Endothelial cell (in vitro differentiated cells): ENCODE data around the gene DPYD. TPM values are rescaled to one million over a fixed set of nuclear protein-coding genes. Genes with fewer than 3 reads are reported as not detected.

Experiments
- DNase-seq: peaks from one replicate; pipeline ENCODE4 v3.0.0; 2021; ENCODE audit warnings: low spot score
- H3K27ac Mint-ChIP-seq: one replicate; pipeline ENCODE4 v1.8.0; 2021; ENCODE audit warnings: mixed read lengths, inconsistent platforms; ENCODE audit not compliant: unreplicated experiment
- H3K27me3 Mint-ChIP-seq: one replicate; pipeline ENCODE4 v1.8.0; 2021; ENCODE audit warnings: mild to moderate bottlenecking, moderate library complexity, mixed read lengths, inconsistent platforms; ENCODE audit not compliant: unreplicated experiment
- H3K36me3 Mint-ChIP-seq: one replicate; pipeline ENCODE4 v1.8.0; 2021; ENCODE audit warnings: mild to moderate bottlenecking, low read depth, mixed read lengths, inconsistent platforms; ENCODE audit not compliant: unreplicated experiment
- H3K4me1 Mint-ChIP-seq: one replicate; pipeline ENCODE4 v1.8.0; 2021; ENCODE audit warnings: mild to moderate bottlenecking, mixed read lengths, inconsistent platforms; ENCODE audit not compliant: unreplicated experiment
- H3K4me3 Mint-ChIP-seq: one replicate; pipeline ENCODE4 v1.8.0; 2021; ENCODE audit warnings: mild to moderate bottlenecking, mixed read lengths, inconsistent platforms; ENCODE audit not compliant: unreplicated experiment
- H3K9me3 Mint-ChIP-seq: one replicate; pipeline ENCODE4 v1.8.0; 2021; ENCODE audit warnings: mixed read lengths, inconsistent platforms; ENCODE audit not compliant: unreplicated experiment
- total RNA-seq: library from RNA; stranded (reverse); fragmentation: NEBNext Ultra II Directional; extraction: Animal tissue kit (Norgen Biotek cat#: 25700); gene quantifications from one replicate; pipeline ENCODE4 v1.2.1, GENCODE V29; 2021; ENCODE audit not compliant: unreplicated experiment
- TF ChIP-seq, protein P1 (sequence below): fragments of 200-600 bp; sonication (generic); IDR thresholded peaks from one replicate; pipeline ENCODE4 v1.5.0; 2021; ENCODE audit warnings: antibody characterized with exemption; ENCODE audit not compliant: unreplicated experiment

Gene DPYD
- total RNA-seq, 1 donor from 2014 or later: 3.4 TPM

DNA sequence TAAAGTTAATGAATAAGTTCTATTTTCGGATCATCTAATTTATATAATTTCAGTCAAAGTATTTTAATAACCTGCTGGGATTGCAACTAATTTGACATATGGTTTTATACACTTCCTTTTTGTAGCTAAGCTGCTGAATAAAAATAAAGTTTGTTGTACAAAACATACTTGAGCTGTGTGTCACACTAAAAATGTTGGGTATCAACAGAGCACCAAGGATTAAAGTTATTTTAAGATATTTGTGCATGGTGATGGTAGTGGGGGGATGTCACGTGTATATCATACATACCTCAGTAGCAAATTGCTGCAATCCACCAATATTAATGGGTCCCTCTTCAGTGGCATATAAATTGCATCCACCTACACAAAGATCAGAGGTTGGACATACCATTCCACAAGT, 199.6 kb downstream of the DPYD start:
- no peaks in the 10 kb centered on the region for H3K36me3 Mint-ChIP-seq
- DNase-seq: no peak
- no peaks in the 10 kb centered on the region for H3K9me3 Mint-ChIP-seq
- no peaks in the 10 kb centered on the region for H3K4me1 Mint-ChIP-seq
- TF ChIP-seq, protein P1, sequence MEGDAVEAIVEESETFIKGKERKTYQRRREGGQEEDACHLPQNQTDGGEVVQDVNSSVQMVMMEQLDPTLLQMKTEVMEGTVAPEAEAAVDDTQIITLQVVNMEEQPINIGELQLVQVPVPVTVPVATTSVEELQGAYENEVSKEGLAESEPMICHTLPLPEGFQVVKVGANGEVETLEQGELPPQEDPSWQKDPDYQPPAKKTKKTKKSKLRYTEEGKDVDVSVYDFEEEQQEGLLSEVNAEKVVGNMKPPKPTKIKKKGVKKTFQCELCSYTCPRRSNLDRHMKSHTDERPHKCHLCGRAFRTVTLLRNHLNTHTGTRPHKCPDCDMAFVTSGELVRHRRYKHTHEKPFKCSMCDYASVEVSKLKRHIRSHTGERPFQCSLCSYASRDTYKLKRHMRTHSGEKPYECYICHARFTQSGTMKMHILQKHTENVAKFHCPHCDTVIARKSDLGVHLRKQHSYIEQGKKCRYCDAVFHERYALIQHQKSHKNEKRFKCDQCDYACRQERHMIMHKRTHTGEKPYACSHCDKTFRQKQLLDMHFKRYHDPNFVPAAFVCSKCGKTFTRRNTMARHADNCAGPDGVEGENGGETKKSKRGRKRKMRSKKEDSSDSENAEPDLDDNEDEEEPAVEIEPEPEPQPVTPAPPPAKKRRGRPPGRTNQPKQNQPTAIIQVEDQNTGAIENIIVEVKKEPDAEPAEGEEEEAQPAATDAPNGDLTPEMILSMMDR: no peak
- no peaks in the 10 kb centered on the region for H3K27me3 Mint-ChIP-seq
- H3K27ac Mint-ChIP-seq: no peak overlapping the region
- no peak overlapping the region for H3K4me3 Mint-ChIP-seq

DNA sequence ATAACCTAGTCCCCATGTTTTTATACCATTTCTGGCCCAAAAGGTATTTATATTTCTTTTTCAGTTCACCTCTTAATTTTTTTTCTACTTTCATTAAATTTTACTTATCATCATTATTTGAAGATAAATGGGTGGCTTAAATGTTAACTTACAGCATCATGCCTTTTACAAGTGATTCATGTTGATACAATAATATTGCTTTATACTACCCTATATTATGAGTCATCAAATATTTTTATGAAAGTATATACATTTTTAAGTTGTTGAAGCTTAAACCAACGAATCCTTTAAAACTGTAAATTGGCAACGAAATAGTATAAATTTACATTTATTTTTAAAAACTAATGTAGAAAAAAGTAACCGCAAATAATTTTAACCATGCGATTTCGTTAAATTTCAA, 207.9 kb downstream of the DPYD start:
- Mint-ChIP-seq H3K27me3 (no peaks in the 10 kb centered on the region), H3K36me3 (no peaks in the 10 kb centered on the region), H3K4me1 (no peaks in the 10 kb centered on the region), H3K9me3 (no peaks in the 10 kb centered on the region), H3K4me3 (no peak overlapping the region), H3K27ac (no peak overlapping the region)
- no peak for DNase-seq
- TF ChIP-seq, protein P1: no peak

DNA sequence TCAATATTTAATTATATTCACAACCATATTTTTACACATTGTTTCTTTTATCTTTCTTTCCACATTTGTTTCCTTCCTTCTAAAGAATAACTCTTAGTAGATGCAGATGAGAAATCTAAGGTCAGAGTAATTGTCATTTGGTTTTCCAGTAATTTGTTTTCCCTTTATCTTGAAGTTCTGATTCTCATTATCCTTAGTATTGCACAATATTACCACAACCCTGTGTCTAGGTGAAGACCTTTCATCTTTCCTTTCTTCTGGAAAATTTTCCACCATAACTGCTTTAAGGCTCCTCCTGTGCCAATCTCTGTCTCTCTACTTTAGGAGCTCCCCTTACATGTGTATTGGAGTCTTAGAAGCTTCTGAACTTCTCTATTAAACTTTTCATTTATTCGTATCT, 209.0 kb downstream of the DPYD start:
- no peak overlapping the region for H3K27ac Mint-ChIP-seq
- H3K9me3 Mint-ChIP-seq: no peaks in the 10 kb centered on the region
- no peak for DNase-seq
- no peaks in the 10 kb centered on the region for H3K36me3 Mint-ChIP-seq
- TF ChIP-seq, protein P1: no peak
- no peaks in the 10 kb centered on the region for H3K4me1 Mint-ChIP-seq
- no peaks in the 10 kb centered on the region for H3K27me3 Mint-ChIP-seq
- no peak overlapping the region for H3K4me3 Mint-ChIP-seq

- TF ChIP-seq, protein P1: no peak
- Mint-ChIP-seq H3K27ac (no peak overlapping the region), H3K9me3 (no peaks in the 10 kb centered on the region), H3K4me1 (no peaks in the 10 kb centered on the region), H3K27me3 (no peaks in the 10 kb centered on the region), H3K4me3 (no peak overlapping the region), H3K36me3 (no peaks in the 10 kb centered on the region)
- DNase-seq: no peak
These were observed 227.2 kb downstream of the DPYD start for GRCh38 chr1:97693601-97694000.

DNA sequence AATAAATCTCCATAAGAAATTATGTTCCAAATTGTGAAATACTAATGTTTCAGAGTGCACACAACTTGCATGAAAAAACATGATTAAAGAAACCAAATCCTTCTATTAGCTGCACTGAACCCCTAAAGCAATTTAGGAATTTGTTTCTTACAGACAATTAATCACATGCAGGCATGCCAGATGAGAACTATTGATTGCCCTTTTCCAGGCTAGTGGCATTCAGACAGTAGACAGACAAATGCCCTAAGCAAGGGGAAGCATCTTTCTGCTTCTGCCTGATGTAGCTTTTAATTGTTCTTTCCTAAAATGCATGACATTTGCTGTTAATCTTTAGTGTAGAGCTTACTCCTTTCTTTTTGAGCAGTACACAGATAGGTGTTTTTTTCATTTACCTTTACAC, 229.5 kb downstream of the DPYD start:
- Mint-ChIP-seq H3K36me3 (no peaks in the 10 kb centered on the region), H3K4me3 (no peak overlapping the region), H3K27me3 (no peaks in the 10 kb centered on the region), H3K4me1 (no peaks in the 10 kb centered on the region), H3K9me3 (no peaks in the 10 kb centered on the region), H3K27ac (no peak overlapping the region)
- no peak for DNase-seq
- TF ChIP-seq, protein P1: no peak
